Umbilical cord (tissue), 2 donors: ENCODE data around the gene THSD7B. TPM values are rescaled to one million over a fixed set of nuclear protein-coding genes. Genes with fewer than 3 reads are reported as not detected.
"Not testable (repeated sequence)": the region's sequence is repeated elsewhere in the genome, so short reads cannot be mapped to it uniquely, and the experiment has no call there.

Experiments
- DNase-seq: peaks from one replicate; pipeline ENCODE4 v3.0.0-alpha.2; 2015; ENCODE audit warnings: low spot score
- total RNA-seq: library from RNA; depleted of rRNA; stranded (reverse); fragments of >200 nt; gene quantifications from one replicate; pipeline ENCODE4 v1.2.3, GENCODE V29; 2014; ENCODE audit warnings: low replicate concordance; ENCODE audit not compliant: insufficient read depth

Gene THSD7B
- total RNA-seq, 1 donor from 2014 or later, result 2.2 TPM

- DNase-seq, result no peak
Measured at GRCh38 chr2:136935119-136935518, 169.8 kb downstream of the THSD7B start.

DNA sequence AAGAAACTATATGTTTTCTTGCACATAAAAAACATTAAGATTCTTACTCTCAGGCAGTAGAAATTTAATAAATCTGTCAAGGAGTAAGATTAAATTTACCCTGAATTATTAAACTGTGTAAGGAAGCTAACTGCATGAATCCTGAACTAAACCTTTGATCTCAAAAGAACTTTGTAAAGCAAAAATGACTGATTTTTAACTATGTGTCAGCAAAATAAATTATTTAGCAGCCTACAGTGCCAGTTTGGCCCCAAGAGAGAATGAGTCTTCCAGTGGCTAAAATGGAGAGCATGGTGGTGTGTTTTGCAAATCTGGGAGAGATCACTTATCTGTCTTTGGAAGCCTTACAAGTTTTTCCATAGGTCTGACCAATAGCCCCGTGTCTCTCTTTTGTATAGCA lies 190.7 kb downstream of the THSD7B start:
- DNase-seq, result no peak

GRCh38 chr2:136957044-136957443 lies 191.7 kb downstream of the THSD7B start:
- DNase-seq, result no peak

DNA sequence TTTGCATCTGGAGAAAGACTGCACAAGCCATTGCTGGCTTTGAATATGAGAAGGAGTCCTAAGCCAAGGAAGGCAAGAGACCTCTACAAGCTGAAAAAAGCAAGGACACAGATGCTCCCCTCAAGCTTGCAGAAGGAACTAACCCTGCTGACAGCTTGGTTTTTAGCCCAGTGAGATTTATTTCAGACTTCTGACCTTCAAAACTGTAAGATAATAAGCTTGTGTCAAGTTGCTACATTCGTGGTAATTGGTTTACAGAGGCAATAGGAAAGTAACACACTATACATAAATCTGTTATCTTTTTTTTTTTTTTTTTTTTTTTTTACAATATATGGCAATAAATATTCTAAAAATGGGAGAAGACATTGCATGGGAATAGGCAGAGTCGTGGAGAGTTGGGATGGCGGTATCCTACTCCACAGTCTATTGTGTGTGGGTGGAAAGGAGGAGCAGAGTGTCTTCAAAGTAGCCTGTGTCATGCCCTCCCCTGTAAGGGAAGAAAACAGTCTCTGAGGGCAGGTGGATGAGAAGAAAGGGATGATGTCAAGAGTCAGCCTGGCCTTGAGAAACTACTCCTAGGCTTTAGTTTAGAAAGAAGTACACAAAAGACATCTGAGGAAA lies 196.9 kb downstream of the THSD7B start:
- DNase-seq, result no peak

GRCh38 chr2:136966485-136966884 lies 201.1 kb downstream of the THSD7B start:
- no peak for DNase-seq

DNA sequence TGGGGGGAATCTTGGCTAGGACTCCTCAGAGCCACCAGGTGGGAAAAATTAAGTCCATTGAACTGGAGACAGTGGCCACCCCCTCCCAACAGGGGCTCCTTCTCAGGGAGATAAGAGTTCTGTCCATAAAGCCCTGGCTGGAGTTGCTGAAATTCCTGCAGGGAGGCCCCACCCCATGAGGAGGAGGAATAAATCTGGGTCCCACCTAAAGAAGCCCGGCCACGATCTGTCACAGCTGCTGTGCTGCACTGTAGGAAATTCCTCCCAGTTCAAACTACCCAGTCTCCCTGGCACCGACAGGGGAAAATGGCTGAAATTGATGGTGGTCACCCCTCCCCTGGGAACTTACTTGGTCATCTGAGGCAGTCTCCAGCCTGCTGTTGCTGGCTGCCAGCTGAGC lies 215.0 kb downstream of the THSD7B start:
- DNase-seq, result no peak

DNA sequence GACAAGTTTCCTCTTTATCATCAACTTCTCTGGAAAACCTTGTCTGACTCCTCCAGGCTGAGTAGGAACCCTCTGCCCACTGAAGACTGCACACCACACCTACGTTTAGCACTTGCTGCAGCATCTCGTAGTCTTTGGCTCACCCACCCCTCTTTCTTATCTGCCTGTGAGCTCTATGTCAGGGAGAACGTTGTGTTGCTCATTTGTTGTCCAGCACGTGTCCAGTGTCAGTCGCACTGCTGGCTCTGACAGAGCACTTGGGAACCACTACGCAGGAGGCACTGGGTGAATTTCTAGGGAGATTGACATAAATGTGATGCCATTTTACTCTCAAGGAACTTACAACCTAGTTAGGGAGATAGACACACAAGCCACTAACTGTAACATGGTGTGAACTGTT lies 216.3 kb downstream of the THSD7B start:
- DNase-seq, result not testable (repeated sequence)

- DNase-seq, result no peak
Measured at GRCh38 chr2:136985044-136985443, 219.7 kb downstream of the THSD7B start.

GRCh38 chr2:136986605-136987221 lies 221.4 kb downstream of the THSD7B start:
- DNase-seq, result no peak

DNA sequence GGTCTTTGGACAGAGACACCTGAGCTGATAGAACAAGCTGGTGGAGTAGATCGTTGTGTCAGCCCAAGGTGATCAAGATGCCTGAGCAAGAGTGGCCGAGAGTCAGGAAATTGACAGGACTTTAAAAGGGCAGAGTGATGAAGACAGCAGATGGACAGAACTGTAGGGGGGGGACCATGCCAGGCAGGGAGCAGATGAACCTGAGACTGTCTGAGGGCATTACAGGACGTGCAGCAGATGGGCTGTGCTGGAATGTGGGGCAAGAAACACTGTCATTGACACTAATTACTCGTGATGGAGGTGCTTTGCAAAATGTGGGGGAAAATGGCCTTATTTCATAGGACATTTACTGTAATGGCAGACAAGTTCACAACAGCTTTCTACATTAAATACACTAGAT lies 225.0 kb downstream of the THSD7B start:
- DNase-seq, result no peak

DNA sequence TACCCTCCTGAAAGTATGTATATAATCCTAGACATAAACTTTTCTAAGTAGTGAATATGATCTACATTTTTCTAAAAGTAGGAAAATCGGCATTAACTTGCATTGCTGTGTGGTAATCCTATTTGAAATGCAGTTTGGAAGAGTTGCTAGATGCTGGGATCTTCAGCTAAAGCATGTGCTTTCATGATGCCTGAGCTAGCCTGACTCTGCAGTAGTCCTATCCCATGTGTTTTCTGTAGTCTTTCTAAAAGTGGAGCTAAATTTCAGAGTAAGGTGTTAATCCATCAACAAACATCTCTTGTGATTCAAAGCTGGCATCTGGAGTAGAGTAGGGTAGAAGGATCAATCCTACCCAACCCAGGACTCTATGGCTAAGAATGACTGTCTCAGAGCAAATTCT lies 229.4 kb downstream of the THSD7B start:
- DNase-seq, result no peak

DNA sequence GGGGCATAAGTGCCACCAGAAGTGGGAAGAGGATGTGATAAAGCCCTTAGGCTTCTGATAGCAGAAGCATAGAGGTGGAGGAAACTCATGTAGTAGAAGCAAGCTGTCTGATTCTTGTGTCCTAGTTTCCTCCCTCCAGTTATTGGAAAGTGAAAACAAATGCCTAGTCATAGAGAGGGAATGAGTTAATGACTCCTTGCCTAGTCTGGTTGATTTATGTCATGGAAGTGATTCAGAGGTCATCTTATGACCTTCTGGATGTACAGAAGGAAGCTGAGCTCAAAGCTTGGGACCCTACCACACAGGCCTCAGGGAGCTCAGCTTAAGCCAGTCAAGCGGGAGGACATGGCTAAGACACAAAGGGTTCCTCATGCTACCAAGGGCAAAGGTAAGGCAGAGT lies 232.2 kb downstream of the THSD7B start:
- DNase-seq, result no peak

- DNase-seq, result no peak
Measured at GRCh38 chr2:137000811-137001210, 235.5 kb downstream of the THSD7B start.

DNA sequence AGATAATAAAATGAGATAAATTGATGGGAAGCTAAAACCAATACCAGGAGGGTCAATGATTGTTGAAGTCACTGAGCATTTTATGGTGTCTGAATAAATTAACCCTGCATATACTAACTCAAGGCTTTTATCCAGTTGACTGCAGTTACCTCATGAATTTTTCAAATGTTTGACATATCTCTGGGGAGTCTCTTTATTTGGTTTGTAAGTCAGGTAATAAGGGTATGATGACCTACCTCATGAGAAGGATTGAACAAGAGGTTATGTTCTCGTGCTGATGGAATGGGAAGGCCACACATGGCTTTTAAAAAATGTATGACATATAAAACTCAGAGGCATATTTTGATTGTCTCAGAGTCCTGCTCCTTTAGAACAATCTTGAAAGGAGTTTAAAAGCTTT lies 237.6 kb downstream of the THSD7B start:
- DNase-seq, result no peak

GRCh38 chr2:137005210-137005609 lies 239.9 kb downstream of the THSD7B start:
- DNase-seq, result no peak

DNA sequence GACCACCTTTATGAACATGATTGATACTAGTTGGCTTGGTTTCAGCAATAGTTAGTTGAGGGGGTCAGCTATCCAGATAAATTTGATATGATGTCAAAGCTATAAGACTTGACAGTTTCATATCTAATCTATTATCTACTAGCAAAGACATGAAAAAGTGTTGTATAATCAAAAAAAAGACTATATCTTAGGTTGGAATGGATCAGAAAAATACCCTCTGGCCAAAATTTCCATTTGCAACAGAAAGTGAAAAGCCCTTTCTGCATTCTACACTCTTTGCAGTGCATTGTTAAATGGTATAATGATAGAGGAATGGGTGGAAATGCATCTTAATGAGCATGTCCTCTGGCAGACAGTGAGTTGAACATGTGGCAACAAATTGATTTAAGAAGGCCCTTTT lies 242.6 kb downstream of the THSD7B start:
- DNase-seq, result no peak

DNA sequence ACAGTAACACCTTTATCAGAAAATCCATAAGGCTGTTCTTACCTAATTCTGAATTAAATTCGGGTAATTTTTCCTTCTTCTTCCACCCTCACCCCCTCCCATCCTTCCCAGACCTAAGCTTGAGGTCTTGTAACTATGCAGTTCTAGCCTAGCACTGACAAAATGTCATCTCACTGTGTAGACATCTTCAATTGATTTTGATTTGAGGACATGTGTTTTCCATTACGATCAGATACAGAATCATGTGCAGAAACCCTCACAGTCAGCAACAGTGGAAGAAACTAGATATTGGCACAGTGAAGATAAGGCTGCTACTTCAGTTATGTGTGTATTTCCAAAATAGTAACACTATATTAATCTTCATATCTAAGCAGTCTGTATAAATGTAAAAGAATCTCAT lies 244.6 kb downstream of the THSD7B start:
- DNase-seq, result no peak

GRCh38 chr2:137020452-137021196 lies 255.3 kb downstream of the THSD7B start:
- no peak for DNase-seq

DNA sequence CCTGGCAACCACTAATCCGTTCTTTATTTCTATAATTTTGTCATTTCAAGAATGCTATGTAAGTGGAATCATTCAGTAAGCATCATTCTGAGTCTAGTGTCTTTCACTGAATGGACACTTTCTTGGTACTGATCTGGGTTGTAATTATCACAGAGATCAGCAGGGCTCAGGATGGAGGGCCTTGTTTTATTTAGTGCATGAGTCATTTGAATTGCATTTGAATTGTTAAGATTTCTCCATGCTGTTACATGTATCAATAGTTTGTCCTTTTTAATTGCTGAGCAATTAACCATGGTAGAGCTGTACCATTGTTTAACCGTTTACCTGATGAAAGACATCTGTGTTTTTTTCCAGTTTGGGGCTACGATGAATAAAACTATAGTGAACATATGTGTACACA lies 256.4 kb downstream of the THSD7B start:
- no peak for DNase-seq

DNA sequence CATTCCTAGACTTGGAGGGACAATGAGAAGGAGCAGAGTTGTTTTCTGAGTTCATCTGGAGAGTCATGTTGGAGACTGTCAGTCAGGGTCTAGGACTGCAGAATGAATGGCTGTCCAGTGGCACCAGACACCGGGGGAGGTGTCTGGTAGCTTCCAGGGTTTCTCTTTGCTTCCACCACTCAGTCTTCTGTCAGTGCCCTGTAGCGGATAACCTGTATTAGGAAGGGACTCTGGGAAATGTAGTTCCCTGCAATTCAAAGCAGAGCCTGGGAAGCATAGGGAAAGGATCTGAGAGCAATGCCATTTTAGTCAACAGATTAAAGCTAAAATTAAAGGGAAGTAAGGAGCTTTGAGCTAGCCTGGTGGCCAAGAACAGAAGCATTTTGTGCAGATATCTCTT lies 257.9 kb downstream of the THSD7B start:
- no peak for DNase-seq

DNA sequence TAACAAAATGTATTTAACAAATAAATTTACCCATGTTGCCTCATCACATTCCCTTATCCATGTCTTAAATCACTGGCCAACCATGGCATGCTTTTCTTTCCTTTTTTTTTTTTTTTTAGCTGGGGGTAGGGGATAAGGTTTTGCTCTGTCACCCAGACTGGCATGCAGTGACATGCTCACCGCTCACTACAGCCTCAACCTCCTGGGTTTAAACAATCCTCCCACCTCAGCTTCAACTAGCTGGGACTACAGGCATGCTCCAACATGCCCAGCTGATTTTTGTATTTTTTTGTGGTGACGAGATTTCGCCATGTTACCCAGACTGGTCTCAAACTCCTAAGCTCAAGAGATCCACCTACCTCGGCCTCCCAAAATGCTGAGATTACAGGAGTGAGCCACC lies 266.4 kb downstream of the THSD7B start:
- no peak for DNase-seq

DNA sequence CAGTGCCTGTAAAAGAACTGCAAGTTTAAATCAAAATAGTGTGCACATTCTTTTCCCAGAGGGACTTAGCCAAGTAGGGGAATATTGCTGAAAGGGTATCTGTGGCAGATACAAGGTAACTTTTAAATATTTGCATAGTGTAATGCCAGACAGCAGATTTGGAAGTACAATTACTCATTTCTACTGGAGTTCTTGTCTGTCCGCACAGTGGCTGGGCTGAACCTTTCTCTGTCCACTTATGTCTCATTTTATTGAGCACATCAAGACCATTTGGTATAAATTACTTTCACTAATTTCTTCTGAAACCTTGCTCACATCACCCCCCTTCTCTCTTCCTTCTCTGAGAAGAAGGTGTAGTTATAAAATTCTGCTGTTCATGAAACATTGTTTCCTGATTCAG lies 271.3 kb downstream of the THSD7B start:
- no peak for DNase-seq

- no peak for DNase-seq
Measured at GRCh38 chr2:137039482-137040152, 274.3 kb downstream of the THSD7B start.
